Putamen (tissue), 1 donor: ENCODE results near the gene VRK2.
A peak's percentile ranks its signal among the peaks of the same experiment; 100 is the strongest.

Source experiments
- DNase-seq: peaks from one replicate; pipeline ENCODE4 v3.0.0-alpha.2; 2016; ENCODE audit warnings: low spot score

The VRK2 gene

DNA sequence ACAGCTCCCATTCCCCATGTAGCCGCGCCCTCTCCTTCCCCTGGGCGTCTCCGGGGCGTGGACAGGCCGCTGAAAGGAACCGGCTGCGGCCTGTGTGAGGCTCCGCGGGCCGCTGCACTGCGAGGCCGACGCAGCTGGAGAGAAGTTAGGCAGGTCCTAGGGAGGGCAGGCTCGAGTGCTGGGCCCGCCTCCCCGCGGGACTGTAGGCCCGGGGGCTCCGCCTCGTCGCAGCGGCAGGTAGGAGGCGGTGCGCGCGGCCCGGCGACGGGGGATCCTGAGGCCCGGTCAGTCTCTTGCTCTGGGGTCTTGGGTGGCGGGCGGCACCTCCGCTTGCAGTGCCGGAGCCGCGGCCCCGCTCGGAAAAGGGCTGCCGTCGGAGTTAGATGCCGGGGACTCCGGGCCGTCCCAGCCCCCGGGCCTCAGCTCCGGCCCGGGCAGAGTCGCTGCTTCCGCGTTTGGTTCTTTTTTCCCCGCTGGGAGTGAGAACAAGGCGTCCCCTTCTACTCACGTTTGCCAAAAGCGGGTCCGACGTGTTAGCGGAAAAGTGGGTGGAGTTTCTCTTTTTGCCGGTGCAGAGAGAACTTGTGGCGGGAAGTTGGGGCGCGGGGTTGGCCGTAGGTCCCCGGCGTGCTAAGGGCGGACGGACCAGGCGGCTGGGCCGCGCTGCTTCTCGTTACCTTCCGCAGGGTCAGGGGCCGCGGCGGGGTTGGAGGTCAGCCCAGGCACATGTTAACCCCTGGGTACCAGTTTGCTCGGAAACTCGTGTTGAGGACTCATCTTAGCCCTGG, at the start of gene VRK2:
TSS of gene VRK2 (plus strand) at position 222 of the 788 bp plus-strand sequence. CDS start 2,026 bp downstream, outside the sequence.
- DNase-seq: peak; percentile 65

DNA sequence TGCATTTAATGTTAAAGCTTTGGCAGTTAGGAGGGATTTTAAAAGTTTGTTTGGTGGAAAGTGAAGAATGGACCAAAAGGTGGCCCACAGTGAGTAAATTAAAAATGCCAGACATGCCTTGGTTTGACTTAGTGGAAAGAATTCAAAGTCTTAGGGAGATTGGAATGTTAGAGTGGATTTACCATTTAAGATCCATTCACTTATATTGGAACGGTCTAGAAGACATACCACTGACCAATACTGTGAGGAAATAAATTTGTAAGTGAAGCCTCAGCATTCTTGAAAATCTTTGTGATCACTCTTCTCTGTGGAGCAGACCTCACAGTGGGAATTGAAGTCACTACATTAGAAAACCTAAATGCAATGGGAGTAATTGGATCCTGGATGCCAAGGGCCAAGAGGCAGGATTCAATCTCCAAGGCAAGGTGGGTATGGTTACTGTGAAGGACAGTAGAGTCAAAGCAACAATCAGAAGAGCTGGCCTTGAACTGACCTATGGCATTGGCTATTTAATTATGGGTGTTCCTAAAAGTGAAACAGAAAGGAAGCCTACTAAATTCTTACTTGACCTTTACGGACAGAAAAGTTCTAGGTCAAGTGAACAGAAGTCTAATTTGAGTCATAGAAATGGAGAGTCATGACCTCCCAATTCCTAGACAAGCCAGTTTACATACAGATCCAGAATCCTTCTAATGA, 40.2 kb upstream of the VRK2 start:
- no peak for DNase-seq

DNA sequence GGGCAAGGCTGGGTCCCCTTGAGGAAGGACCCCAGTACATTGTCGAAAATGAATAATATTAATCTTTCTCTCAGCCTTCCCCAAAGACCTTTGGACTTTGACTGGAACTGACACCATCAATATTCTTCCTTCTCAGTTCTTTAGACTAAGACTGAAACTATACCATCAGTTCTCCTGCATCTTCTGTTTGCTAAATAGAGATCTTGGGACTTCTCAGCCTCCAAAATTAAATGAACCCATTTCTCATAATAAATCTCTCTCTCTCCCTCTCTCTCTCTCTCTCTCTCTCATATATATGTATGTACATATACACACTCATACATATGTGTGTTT, 39.7 kb upstream of the VRK2 start:
- DNase-seq: no peak

DNA sequence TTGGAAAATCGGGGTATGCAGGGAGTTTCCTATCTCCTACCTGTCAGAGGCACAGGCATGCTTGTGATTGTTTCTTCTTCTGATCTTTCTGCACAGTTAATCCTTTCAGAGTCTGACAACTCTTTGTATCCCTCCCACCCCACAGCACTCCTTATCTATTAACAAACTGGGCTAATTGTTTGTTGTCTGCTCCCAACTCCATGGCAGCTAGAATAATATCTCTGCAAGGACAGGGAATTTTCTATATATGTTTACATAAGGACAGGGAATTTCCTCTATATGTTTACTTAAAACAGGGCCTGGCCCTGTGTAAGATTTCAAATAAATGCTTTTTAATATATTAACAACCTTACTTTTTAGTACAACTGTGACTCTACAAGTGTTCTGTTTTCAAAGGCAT, 36.0 kb upstream of the VRK2 start:
- DNase-seq: no peak

DNA sequence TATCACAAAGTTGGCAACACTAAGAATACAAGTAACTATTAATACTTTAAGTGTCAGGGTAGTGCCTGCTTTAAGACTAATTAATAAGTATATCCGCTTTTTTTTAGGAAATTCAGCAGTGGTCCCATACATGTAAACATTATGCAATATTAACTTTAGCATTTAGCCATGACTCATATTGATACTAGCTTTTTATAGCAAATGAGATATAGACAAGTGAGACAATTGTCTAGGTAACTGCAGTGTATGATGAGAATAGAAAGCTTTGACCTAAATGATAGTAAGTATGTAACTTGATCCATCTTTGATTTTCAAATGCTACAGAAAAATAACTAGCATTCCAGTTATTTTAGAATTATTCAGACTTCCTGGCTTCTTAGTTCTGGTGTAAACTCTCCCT, 27.4 kb upstream of the VRK2 start:
- DNase-seq: no peak

DNA sequence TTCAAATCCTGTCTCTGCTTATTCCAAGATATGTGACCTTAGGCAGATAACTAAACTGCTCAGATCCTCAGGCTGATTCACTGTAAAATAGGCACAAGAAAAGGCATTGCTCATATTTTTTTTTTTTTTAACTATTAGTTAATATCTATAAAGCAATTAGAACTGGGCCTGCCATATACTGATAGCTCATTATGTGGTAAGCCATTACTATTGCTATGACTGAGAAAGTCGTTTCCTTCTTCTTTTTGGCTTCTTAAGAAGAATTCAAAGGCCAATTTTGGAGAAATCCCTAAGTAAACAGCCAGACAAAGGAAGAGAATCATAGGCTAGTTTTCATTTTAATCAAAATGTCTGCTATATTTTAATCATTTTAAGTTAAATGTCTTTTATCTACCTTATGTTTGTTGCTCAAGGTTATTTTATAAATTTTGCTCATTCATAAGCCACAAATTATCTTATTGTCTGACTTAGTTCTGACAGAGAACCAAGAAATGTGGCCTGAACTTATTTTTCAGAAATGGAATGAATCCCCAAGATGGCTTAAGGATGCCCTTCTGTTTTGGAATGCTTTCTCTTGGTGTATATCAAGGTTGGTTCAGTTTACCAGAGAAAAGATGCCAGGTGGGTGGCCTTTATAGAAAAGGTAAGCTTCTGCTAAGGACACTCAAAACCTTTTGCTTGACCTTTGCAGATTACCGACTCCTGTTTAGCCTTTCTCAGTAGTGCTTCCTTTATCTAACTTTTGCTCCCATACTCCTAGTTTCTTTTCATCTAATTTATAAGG, 21.3 kb upstream of the VRK2 start:
- DNase-seq: no peak

DNA sequence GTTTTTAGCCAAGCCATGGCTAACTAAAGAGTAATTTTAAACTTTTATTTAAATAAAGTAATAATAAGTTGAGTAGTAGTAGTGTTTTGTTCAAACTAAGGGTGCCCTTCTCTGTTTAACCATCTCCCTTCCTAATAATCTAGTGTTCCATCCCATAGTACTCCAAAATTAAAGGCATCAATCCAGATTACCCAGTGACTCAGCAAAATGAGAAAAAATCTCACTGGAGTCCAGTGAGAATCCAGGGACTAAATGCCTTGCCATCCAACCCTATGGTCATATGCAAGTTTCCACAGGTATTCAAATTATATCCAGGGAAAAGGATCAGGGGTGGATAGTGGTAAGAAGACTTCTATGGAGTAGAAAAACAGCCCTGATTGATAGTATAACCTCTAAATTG, 19.6 kb upstream of the VRK2 start:
- no peak for DNase-seq

DNA sequence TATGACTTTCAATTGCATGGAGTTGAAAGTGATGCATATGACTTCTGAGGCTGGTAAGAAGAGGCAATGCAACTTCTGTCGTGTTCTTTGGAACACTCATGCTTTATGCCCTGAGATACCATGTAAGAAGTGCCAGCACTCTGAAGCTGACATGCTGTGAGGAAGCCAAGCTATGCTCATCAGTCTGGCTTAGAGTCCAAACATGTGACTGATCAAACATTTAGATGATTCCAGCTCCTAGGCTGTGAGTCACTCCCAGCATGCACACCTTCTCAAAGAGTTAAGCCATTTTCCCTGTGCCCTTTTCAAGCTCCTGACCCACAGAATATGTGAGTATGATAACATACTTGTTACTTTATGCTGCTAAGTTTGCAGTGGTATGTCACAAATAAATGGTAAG, 15.8 kb upstream of the VRK2 start:
- no peak for DNase-seq

DNA sequence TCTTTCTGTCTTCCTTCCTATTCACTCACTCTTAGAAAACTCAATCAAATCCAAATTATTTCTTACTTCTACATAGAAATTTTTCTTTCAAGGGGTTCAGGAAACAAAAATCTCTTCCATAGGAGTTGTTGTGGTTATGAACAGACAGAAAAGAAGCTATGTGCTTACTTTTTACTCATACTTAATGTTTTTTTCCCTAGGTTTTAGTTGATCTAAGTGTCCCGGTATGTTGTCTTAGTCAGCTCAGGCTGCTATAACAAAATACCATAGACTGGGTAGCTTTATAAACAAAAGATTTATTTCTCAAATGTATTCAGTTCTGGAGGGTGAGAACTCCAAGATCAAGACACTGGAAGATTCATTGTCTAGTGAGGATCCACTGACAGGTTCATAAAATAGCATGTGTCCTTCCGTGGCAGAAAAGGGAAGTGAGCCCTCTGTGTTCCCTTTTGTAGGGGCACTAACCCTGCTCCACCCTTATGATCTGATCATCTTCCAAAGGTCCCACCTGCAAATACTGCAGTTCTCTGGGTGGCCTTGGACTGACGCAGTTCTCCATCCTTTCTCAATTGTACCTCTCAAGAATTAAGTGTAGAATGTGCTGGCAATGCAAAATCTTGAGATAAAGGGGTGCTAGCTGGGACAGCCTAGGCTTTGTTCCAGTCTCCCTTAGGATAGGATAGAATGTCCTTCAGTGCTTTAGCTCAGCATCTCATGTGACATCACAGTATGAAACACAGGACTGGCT, 14.4 kb upstream of the VRK2 start:
- no peak for DNase-seq

DNA sequence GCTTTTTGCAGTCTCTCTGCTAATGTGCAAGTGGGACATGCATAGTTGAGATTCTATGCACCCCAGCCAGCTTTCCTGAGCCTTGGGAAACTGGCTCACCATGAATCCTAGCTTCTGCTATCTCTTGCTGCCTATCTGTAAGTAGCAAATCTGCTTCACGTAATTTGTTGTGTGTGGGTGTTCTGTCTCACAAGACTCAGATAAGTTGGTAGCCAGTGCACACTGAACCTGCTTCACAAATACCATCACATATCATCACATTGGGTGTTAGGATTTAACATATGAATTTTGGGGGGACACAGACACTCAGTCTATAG, 13.9 kb upstream of the VRK2 start:
- no peak for DNase-seq

DNA sequence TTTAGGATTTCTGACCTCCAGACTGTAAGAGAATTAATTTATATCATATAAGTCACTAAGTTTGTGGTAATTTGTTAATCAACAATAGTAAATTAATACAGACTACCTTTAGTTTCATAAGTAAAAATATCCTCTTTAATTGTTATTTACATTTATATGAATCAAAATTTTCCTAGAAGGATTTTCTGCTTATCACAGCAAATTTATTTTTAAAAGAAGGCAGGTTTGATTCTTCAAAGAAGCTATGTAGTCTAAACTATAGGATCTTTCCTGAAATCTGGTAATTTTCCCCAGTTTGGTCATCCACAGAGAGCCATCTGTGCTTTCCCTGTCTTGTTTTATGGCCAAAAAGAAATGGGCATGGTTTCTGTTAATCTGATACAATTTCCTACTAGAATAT, 13.1 kb upstream of the VRK2 start:
- DNase-seq: no peak

DNA sequence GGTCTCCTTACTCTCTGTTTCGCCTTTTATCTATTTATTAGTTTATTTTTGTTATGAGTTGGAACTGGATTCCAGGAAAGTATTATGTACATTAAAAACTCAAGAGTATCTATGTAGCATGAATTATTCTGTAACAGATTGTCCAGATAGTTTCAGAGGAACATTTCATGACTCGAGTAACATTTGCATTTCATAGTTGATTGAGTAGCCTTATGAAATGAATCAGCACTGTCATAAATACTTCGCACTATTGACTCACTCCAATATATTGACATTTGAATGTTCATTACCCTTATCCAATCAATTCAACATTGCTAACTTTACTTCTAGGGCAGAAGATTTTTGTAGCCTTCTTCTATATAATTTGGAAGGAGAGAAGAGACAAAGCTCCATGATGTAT, 11.3 kb upstream of the VRK2 start:
- DNase-seq: no peak

DNA sequence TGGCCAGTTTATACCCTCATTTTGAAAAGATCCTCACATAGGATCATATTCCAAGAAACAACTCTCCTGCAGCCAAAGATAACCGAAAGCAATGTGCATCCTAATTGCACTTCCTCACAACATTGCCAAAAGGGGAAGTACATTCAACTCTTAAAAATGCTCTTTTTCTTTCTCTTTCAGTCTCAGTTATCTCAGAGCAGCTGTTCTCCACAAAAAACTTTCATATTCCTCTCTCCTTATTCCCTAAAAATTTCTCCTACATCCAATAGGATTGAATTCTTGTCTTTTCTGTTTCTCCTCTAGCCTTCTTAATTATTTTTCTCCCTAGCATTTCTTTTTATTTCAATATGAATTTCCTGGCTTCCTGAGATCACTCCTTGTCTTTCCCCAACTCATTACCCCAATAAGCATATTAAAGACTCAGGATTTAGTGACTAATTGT, 7.4 kb upstream of the VRK2 start:
- DNase-seq: no peak

DNA sequence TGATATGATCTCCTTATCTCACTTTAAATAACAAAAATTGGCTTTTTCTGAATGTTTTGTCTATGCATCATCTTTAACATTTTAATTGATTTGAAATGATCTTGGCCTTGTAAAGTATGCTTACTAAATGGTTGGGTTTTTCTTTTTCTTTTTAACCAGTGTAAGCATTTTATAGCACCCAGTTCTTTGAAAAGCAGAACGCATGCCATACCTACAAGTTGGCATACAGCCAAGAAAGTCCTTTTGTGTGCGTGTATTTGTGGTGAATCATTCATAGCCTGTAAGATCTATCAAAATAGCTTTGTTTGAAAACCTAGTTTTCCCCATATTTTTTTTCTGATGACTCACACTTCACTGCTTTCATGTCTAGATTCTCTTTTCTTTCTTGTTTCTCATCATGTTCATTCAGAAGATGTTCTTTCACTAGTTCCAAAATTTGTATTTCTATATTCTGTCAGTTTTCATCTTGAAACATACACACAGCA, 4.1 kb upstream of the VRK2 start:
- DNase-seq: no peak

DNA sequence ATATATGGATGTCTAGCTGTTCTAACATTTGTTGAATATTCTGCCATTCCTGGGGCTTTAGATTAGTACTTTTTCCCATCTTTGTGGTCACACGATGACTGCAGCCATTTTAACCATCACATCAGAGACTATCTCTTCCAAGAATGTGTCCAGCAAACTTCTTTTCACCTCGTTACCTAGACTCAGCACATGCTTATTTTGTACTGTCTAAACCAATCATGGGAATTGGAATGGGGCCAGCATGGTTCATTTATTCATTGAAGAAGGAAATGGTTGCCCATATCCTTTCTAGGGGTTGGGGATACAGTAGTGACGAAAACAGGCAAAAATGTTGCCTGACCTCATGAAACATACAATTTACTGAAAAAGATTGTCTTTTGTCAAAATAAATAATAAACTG, 2.5 kb upstream of the VRK2 start:
- no peak for DNase-seq

DNA sequence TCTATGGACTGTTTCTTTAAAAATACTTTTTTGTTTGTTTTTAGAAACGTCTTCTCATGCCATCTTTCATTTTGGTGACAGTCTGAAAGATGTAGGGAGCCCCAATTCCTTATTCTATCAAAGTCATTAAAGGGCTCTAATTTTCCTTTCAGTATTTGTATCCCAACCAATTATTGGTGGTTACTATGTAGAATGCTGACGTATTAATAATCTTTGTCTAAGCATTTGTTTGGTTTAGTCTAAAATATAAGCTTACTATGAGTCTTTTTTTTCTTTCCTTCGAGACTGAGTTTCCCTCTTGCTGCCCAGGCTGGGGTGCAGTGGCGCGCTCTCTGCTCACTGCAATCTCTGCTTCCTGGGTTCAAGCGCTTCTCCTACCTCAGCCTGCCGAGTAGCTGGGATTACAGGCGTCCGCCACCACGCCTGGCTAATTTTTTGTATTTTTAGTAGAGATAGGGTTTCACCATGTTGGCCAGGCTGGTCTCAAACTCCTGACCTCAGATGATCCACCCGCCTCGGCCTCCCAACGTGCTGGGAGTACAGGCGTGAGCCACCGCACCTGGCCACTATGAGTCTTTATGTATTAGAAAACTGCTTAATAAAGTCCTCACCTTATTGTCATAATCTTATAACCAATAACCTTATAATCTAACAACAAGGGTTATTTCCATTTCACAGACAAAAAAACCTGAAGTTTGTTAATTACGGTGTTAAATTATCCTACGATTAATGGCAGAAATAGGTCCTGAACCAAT, 849 bp upstream of the VRK2 start:
- no peak for DNase-seq

DNA sequence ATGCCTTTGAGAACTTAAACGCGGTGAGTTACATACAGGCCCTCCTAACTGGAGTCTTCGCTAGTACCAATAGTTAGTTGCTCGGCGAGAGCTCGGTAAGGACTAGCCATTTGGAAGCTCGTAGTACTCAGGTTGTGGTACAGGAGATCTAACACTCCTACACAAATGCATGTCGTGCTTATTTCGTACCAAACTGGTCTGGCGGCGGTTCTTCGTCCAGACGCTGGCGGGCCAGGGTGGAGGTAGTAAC, 346 bp upstream of the VRK2 start:
- DNase-seq: no peak

DNA sequence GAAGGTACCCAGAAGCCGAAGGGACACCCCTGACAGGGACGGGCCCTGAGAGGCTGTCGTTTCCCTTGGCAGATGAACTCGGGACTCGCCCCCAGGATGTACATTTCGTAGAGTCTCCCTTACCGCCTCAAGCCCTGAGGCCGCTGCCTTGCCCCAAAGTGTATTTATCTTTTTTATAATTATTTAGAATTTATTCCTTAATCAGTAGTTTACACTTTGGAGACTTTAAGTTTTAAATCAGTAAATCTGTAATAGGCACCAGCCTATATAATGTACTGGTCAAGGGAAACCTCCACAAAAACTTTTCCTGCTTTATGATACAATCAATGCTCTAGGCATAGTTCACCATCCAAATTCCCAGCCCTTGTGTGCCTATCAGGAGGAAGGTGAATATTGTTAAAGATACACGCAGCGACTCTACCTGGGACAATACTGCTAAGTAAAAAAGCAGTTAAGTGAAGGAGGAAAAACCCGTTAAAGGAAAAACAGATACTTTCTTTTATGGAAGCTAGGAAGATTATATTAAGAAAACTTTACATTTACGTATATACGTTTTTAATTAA, 848 bp downstream of the VRK2 start:
- no peak for DNase-seq

DNA sequence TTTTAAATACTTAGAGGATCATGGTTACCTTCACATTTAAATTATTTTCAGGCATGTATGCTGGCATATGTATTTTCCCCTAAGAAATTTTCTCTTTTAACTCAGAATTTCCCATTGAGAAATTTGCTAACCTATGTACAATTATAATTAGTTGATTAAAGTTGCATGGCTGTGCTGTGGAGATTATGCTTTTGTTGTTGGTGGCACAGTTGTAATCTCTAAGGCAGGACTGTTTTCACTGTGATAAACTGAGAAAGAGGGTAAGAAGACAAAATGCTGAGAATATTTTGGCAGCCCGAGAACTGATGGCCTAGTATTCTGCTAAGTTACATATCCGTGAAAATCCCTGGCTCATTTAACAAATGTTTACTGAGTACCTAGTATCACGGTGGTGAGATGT, 1.4 kb downstream of the VRK2 start:
- DNase-seq: no peak

DNA sequence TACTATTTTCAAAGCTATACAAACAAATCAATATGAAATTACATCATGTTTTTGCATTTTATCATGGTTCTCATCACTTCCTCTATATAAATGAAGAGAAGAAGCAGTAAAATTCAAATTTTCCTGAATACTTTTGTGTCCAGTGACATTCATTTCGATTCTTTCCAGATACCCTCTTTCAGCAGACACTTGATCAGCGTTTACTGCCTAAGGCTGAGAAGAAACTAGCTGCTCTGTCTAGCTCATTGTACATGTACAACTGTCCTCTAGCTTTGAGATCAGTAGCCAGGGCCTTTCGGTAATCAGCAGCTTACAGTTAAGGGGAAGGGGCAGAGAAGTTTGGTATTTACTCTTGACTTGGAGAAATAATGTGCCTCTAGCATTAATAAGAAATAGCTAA, 4.8 kb downstream of the VRK2 start:
- DNase-seq: no peak

DNA sequence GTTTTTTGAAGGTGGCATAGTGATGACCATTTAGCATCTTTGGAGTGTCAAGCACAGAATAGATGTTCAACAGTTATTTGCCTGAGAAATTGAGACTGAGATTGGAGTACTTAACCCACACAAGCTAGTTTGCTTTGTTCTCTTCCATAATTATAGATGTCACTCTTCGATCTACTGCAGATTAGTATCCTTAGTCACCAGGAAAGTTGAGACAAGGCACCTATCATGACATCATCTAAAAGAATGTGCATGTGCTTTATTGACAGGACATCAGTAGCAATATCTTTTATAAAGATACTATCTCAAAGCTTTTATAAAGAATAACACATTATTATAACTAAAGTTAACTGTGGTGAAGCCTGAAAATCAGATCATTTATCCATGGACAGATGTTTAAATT, 6.4 kb downstream of the VRK2 start:
- DNase-seq: no peak

DNA sequence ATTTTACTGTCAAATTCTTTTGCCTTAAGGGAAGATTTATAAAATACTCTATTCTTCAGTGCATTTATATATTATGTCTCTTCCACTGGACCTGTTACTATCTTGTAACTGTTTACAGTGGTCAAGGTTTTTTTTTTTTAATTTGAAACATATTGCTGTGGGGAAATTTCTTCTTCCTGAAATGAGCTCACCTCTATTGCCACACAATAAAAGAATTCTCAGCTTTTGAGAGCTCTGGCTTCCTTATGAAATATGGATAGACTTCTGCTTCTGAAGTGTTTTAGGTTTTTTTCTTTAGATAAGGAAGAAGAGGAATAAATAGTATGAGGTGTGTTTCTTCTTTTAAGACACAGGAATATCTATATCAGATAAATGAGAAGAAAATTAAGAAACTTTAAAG, 7.7 kb downstream of the VRK2 start:
- DNase-seq: no peak
